ENCODE data around the gene GLS.

- TF ChIP-seq CTCF (IDR thresholded peaks at IDR 0.05) (no peak), POLR2A (IDR thresholded peaks at IDR 0.05) (no peak), POLR2AphosphoS5 (IDR thresholded peaks at IDR 0.05) (no peak)
These were observed 23.6 kb upstream of the GLS start for GRCh38 chr2:190856985-190857384.
